HCT116 (cell line): Measurements from ENCODE around the gene KRT77. TPM values are rescaled to one million over a fixed set of nuclear protein-coding genes. Genes with fewer than 3 reads are reported as not detected.

Source experiments
- ATAC-seq: fragments of 200-7000 bp; cut with Tn5 transposase; 2 replicates; pipeline ENCODE4 v1.9.1; 2020; ENCODE audit warnings: mild to moderate bottlenecking, moderate library complexity
- BruUV-seq: library from RNA; stranded (reverse); fragments of 400-500 nt; replicated peaks from 2 replicates; lab custom pipeline; 2021; lab: Mats Ljungman, UMichigan
- CTCF ChIA-PET: fragments of 300-600 bp; sonication (Branson Sonifier 250); formaldehyde crosslinking; loops from one replicate; lab custom pipeline; 2021; ENCODE audit warnings: antibody characterized with exemption; lab: Charles Lee
- POLR2A ChIA-PET: fragments of 300-600, 350-600 bp; sonication (Branson Sonifier 250); formaldehyde crosslinking; loops from one replicate; lab custom pipeline; 2021; ENCODE audit warnings: antibody characterized with exemption; lab: Charles Lee
- RAD21 ChIA-PET, 2 experiments: fragments of 300-600 bp; sonication (Branson Sonifier 250); formaldehyde crosslinking; loops; one replicate each; lab custom pipeline; 2023; ENCODE audit warnings: low total read pairs in 2 of 2; ENCODE audit not compliant: uncharacterized antibody in 2 of 2, unreplicated experiment in 2 of 2, low non-redundant PET in 1 of 2; lab: Charles Lee
- DNase-seq: peaks from one replicate; pipeline ENCODE4 v3.0.0-alpha.2; 2010; ENCODE audit warnings: low read depth, low spot score
- H2AFZ ChIP-seq: fragments of 200-600 bp; shearing (Covaris generic), sonication (generic); 2 replicates; pipeline ENCODE4 v1.6.1; 2017; ENCODE audit warnings: low read depth, mixed run types, mixed read lengths, antibody characterized with exemption, low read length; ENCODE audit not compliant: poor library complexity, severe bottlenecking
- H3K27ac ChIP-seq: 2 replicates; pipeline ENCODE4 v1.5.1; 2012; ENCODE audit warnings: low read depth, low read length
- H3K27me3 ChIP-seq: fragments of 200-600 bp; sonication (generic); 2 replicates; pipeline ENCODE4 v1.6.1; 2016; ENCODE audit warnings: mixed run types, low read length, mixed read lengths; ENCODE audit not compliant: insufficient read depth
- H3K36me3 ChIP-seq, 2 experiments: fragments of 200-500 bp in 1 of 2; fragments of 200-600 bp in 1 of 2; sonication (Bioruptor generic) in 1 of 2; sonication (generic) in 1 of 2; 2 replicates each; pipeline versions ENCODE4 v1.5.1 to v1.6.1; 2014 to 2016; ENCODE audit warnings: low read length in 2 of 2, inconsistent platforms in 1 of 2, mixed read lengths in 1 of 2, mixed run types in 1 of 2; ENCODE audit not compliant: insufficient read depth in 2 of 2, control insufficient read depth in 1 of 2
- H3K4me1 ChIP-seq, 2 experiments: fragments of 200-600 bp in 1 of 2; sonication (generic) in 1 of 2; 2 replicates each; pipeline versions ENCODE4 v1.5.1 to v1.6.1; 2012 to 2017; ENCODE audit warnings: low read length in 2 of 2, inconsistent platforms in 1 of 2, mild to moderate bottlenecking in 1 of 2, mixed read lengths in 1 of 2, mixed run types in 1 of 2, moderate library complexity in 1 of 2; ENCODE audit not compliant: insufficient read depth in 2 of 2, control insufficient read depth in 1 of 2
- H3K4me2 ChIP-seq: fragments of 200-600 bp; sonication (generic); 2 replicates; pipeline ENCODE4 v1.6.1; 2017; ENCODE audit warnings: mixed run types, low read length, mixed read lengths
- H3K4me3 ChIP-seq, 2 experiments: fragments of 200-600 bp in 1 of 2; sonication (generic) in 1 of 2; replicated peaks in 1 of 2; 2 replicates each; pipeline ENCODE4 v1.5.1; 2011 to 2016; ENCODE audit warnings: low read length in 2 of 2, control low read depth in 1 of 2, low read depth in 1 of 2, mild to moderate bottlenecking in 1 of 2, mixed read lengths in 1 of 2, mixed run types in 1 of 2
- H3K79me2 ChIP-seq: fragments of 200-600 bp; sonication (generic); 2 replicates; pipeline ENCODE4 v1.6.1; 2017; ENCODE audit warnings: mild to moderate bottlenecking, mixed run types, low read length, moderate library complexity, mixed read lengths; ENCODE audit not compliant: insufficient read depth
- H3K9ac ChIP-seq: fragments of 200-600 bp; sonication (generic); 2 replicates; pipeline ENCODE4 v1.6.1; 2016; ENCODE audit warnings: low read length, mixed read lengths
- H3K9me2 ChIP-seq: fragments of 200-600 bp; sonication (generic), shearing (Covaris generic); 2 replicates; pipeline ENCODE4 v1.6.1; 2017; ENCODE audit warnings: mixed run types, mild to moderate bottlenecking, moderate library complexity; ENCODE audit not compliant: insufficient read depth
- H3K9me3 ChIP-seq, 2 experiments: fragments of 200-500 bp in 1 of 2; fragments of 200-600 bp in 1 of 2; sonication (Bioruptor generic) in 1 of 2; sonication (generic) in 1 of 2; 2 replicates each; pipeline ENCODE4 v1.6.1; 2014 to 2017; ENCODE audit warnings: low read length in 2 of 2, mixed read lengths in 2 of 2, inconsistent platforms in 1 of 2, low read depth in 1 of 2, mild to moderate bottlenecking in 1 of 2, mixed run types in 1 of 2, moderate library complexity in 1 of 2; ENCODE audit not compliant: control insufficient read depth in 1 of 2, insufficient read depth in 1 of 2
- H4K20me1 ChIP-seq: fragments of 200-600 bp; sonication (generic), shearing (Covaris generic); 2 replicates; pipeline ENCODE4 v1.6.1; 2017; ENCODE audit warnings: mixed run types, mild to moderate bottlenecking, moderate library complexity; ENCODE audit not compliant: insufficient read depth
- CBX3 ChIP-seq: IDR thresholded peaks from 2 replicates; pipeline ENCODE4 v1.6.1; 2012; ENCODE audit warnings: low read depth
- CEBPB ChIP-seq: IDR thresholded peaks from 2 replicates; pipeline ENCODE4 v1.6.1; 2012; ENCODE audit warnings: low read depth
- EZH2 ChIP-seq: fragments of 200-600 bp; sonication (generic); IDR thresholded peaks from 2 replicates; pipeline ENCODE4 v1.6.1; 2017; ENCODE audit warnings: antibody characterized with exemption, mixed run types
- EZH2phosphoT487 ChIP-seq: fragments of 200-600 bp; IDR thresholded peaks from 2 replicates; pipeline ENCODE4 v1.6.1; 2018; ENCODE audit warnings: antibody characterized with exemption, borderline replicate concordance
- POLR2A ChIP-seq: IDR thresholded peaks from 2 replicates; pipeline ENCODE4 v1.7.0; 2011; ENCODE audit warnings: borderline replicate concordance; ENCODE audit not compliant: insufficient read depth, insufficient read length; ENCODE audit errors: extremely low read depth
- RAD21 ChIP-seq: IDR thresholded peaks from 2 replicates; pipeline ENCODE4 v1.6.1; 2012; ENCODE audit warnings: low read depth, mild to moderate bottlenecking
- intact Hi-C: fragments of 100-400 bp; cut with micrococcal nuclease; formaldehyde crosslinking; loops from 2 replicates; pipeline ENCODE4 v1.10.0; 2022
- total RNA-seq: library from RNA; stranded (reverse); gene quantifications from one replicate; pipeline ENCODE4 v1.2.1, GENCODE V29; 2021; ENCODE audit not compliant: unreplicated experiment
- TF ChIP-seq, protein P1 (sequence below): IDR thresholded peaks from 2 replicates; pipeline ENCODE4 v1.6.1; 2012; ENCODE audit warnings: low read depth
- TF ChIP-seq, protein P2 (sequence below): IDR thresholded peaks from 2 replicates; pipeline ENCODE4 v1.6.1; 2012
- TF ChIP-seq, protein P3 (sequence below): IDR thresholded peaks from 2 replicates; pipeline ENCODE4 v1.6.1; 2011; ENCODE audit warnings: mild to moderate bottlenecking, low read length, moderate library complexity; ENCODE audit not compliant: insufficient replicate concordance; ENCODE audit errors: extremely low read depth
- TF ChIP-seq, protein P4 (sequence below), 3 experiments: fragments of 200-600 bp in 1 of 3; sonication (generic) in 1 of 3; IDR thresholded peaks in 2 of 3; conservative IDR thresholded peaks in 1 of 3; 2 replicates each; pipeline ENCODE4 v1.5.1; 2012 to 2017; ENCODE audit warnings: low read depth in 2 of 3, low read length in 2 of 3, antibody characterized with exemption in 1 of 3, borderline replicate concordance in 1 of 3, control low read depth in 1 of 3, mild to moderate bottlenecking in 1 of 3, mixed read lengths in 1 of 3, mixed run types in 1 of 3, moderate library complexity in 1 of 3; ENCODE audit not compliant: insufficient read depth in 1 of 3

The KRT77 gene
- total RNA-seq, 1 experiment from 2014 or later: not detected

DNA sequence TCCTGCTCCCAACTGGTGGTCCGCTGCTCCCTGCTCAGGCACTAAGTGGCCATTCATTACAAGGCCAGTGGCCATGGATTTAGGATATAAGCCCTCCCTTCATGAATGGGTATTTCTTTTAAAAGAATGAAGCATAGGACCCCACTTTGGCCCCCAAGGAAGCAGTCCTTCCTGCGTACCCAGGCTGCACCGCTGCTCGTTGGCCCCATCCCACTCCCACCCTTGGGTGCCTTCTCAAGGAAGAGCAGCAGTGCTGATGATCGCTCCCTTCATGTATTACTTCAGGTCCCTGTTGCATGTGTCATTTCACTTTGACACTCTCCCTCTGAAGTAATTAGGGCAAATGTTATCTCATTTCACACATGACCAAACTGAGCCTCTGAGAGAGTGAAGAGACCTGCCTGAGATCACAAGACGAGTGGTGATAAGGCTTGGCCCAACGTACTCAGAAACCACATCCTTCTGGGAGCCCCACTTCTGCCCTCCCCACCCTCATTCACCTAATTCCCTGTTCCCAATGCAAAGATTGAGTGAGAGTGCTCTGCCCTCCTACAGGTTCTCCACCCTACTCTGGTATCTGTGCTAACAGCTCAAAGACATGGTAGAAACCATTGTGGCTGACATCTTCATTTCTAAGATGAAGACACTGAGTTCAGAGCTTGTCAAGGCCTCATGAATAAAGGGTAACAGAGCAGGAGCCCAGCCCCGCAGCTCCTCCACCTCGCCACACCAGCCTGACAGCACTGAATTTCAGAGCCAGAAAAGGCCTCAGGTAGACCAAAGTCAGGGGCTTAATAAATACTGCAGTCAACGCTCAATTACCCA is 41.0 kb downstream of the KRT77 start:
- RAD21 ChIA-PET: no interaction called here
- Histone ChIP-seq H3K36me3 (no peaks in the 10 kb centered on the region), H3K9me3 (no peaks in the 10 kb centered on the region), H3K9ac (no peak overlapping the region), H3K27ac (no peak overlapping the region), H3K27me3 (no peaks in the 10 kb centered on the region), H4K20me1 (no peaks in the 10 kb centered on the region), H3K4me3 (no peak overlapping the region), H3K4me1 (no peaks in the 10 kb centered on the region), H3K79me2 (no peaks in the 10 kb centered on the region), H3K4me2 (no peak overlapping the region), H3K9me2 (no peaks in the 10 kb centered on the region), H2AFZ (no peak overlapping the region)
- DNase-seq (no peak), ATAC-seq (no peak)
- CTCF ChIA-PET: no interaction called here
- BruUV-seq: no TSS peak
- TF ChIP-seq POLR2A (no peak), CEBPB (no peak), RAD21 (no peak), CBX3 (no peak), EZH2 (no peak), EZH2phosphoT487 (no peak)
- TF ChIP-seq, protein P1, sequence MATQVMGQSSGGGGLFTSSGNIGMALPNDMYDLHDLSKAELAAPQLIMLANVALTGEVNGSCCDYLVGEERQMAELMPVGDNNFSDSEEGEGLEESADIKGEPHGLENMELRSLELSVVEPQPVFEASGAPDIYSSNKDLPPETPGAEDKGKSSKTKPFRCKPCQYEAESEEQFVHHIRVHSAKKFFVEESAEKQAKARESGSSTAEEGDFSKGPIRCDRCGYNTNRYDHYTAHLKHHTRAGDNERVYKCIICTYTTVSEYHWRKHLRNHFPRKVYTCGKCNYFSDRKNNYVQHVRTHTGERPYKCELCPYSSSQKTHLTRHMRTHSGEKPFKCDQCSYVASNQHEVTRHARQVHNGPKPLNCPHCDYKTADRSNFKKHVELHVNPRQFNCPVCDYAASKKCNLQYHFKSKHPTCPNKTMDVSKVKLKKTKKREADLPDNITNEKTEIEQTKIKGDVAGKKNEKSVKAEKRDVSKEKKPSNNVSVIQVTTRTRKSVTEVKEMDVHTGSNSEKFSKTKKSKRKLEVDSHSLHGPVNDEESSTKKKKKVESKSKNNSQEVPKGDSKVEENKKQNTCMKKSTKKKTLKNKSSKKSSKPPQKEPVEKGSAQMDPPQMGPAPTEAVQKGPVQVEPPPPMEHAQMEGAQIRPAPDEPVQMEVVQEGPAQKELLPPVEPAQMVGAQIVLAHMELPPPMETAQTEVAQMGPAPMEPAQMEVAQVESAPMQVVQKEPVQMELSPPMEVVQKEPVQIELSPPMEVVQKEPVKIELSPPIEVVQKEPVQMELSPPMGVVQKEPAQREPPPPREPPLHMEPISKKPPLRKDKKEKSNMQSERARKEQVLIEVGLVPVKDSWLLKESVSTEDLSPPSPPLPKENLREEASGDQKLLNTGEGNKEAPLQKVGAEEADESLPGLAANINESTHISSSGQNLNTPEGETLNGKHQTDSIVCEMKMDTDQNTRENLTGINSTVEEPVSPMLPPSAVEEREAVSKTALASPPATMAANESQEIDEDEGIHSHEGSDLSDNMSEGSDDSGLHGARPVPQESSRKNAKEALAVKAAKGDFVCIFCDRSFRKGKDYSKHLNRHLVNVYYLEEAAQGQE: no peak
- TF ChIP-seq, protein P2, sequence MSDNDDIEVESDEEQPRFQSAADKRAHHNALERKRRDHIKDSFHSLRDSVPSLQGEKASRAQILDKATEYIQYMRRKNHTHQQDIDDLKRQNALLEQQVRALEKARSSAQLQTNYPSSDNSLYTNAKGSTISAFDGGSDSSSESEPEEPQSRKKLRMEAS: no peak
- TF ChIP-seq, protein P3, sequence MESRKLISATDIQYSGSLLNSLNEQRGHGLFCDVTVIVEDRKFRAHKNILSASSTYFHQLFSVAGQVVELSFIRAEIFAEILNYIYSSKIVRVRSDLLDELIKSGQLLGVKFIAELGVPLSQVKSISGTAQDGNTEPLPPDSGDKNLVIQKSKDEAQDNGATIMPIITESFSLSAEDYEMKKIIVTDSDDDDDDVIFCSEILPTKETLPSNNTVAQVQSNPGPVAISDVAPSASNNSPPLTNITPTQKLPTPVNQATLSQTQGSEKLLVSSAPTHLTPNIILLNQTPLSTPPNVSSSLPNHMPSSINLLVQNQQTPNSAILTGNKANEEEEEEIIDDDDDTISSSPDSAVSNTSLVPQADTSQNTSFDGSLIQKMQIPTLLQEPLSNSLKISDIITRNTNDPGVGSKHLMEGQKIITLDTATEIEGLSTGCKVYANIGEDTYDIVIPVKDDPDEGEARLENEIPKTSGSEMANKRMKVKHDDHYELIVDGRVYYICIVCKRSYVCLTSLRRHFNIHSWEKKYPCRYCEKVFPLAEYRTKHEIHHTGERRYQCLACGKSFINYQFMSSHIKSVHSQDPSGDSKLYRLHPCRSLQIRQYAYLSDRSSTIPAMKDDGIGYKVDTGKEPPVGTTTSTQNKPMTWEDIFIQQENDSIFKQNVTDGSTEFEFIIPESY: no peak
- TF ChIP-seq, protein P4, sequence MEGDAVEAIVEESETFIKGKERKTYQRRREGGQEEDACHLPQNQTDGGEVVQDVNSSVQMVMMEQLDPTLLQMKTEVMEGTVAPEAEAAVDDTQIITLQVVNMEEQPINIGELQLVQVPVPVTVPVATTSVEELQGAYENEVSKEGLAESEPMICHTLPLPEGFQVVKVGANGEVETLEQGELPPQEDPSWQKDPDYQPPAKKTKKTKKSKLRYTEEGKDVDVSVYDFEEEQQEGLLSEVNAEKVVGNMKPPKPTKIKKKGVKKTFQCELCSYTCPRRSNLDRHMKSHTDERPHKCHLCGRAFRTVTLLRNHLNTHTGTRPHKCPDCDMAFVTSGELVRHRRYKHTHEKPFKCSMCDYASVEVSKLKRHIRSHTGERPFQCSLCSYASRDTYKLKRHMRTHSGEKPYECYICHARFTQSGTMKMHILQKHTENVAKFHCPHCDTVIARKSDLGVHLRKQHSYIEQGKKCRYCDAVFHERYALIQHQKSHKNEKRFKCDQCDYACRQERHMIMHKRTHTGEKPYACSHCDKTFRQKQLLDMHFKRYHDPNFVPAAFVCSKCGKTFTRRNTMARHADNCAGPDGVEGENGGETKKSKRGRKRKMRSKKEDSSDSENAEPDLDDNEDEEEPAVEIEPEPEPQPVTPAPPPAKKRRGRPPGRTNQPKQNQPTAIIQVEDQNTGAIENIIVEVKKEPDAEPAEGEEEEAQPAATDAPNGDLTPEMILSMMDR (IDR thresholded peaks at IDR 0.05 in 2 of 3, conservative IDR thresholded peaks at IDR 0.05 in 1 of 3; ENCODE audit: borderline replicate concordance in 1 of 3, insufficient read depth in 1 of 3, low read depth in 2 of 3, low read length in 2 of 3): no peak
- POLR2A ChIA-PET: no interaction called here
- intact Hi-C loops: no loop called here
